Neural cell (in vitro differentiated cells): ENCODE results near the gene MAGI2. TPM values are rescaled to one million over a fixed set of nuclear protein-coding genes. Genes with fewer than 3 reads are reported as not detected.

ENCODE experiments used
- H2AFZ ChIP-seq: fragments of 200-600, 300-800 bp; sonication (generic), shearing (Covaris generic); 2 replicates; pipeline ENCODE4 v1.6.0; 2014; ENCODE audit warnings: low read depth, mild to moderate bottlenecking, antibody characterized with exemption, low read length, moderate library complexity
- H3F3A ChIP-seq: fragments of 200-600 bp; shearing (Covaris generic); 2 replicates; pipeline ENCODE4 v1.6.1; 2016; ENCODE audit warnings: mild to moderate bottlenecking, moderate library complexity, mixed read lengths, antibody characterized with exemption, low read length; ENCODE audit not compliant: insufficient read depth, poor library complexity, severe bottlenecking
- H3K27ac ChIP-seq: fragments of 200-600, 300-800 bp; sonication (generic), shearing (Covaris generic); 2 replicates; pipeline ENCODE4 v1.5.1; 2014; ENCODE audit warnings: mild to moderate bottlenecking, low read length, moderate library complexity
- H3K27me3 ChIP-seq: fragments of 300-800, 200-600 bp; sonication (generic), shearing (Covaris generic); 2 replicates; pipeline ENCODE4 v1.6.0; 2014; ENCODE audit warnings: mild to moderate bottlenecking, low read depth, low read length, moderate library complexity; ENCODE audit not compliant: insufficient read depth
- H3K36me3 ChIP-seq: fragments of 300-800, 200-600 bp; sonication (generic), shearing (Covaris generic); 2 replicates; pipeline ENCODE4 v1.5.1; 2014; ENCODE audit warnings: mild to moderate bottlenecking, antibody characterized with exemption, low read length, moderate library complexity; ENCODE audit not compliant: insufficient read depth
- H3K4me2 ChIP-seq: fragments of 300-800, 200-600 bp; sonication (generic), shearing (Covaris generic); 2 replicates; pipeline ENCODE4 v1.6.0; 2014; ENCODE audit warnings: mild to moderate bottlenecking, low read length
- H3K4me3 ChIP-seq: fragments of 300-800, 200-600 bp; sonication (generic), shearing (Covaris generic); 2 replicates; pipeline ENCODE4 v1.5.1; 2014; ENCODE audit warnings: mild to moderate bottlenecking, low read length, moderate library complexity
- H3K79me2 ChIP-seq: fragments of 200-600 bp; shearing (Covaris generic); replicated peaks from 2 replicates; pipeline ENCODE4 v1.6.0; 2014; ENCODE audit warnings: mild to moderate bottlenecking, low read length, moderate library complexity; ENCODE audit not compliant: insufficient read depth
- H3K9ac ChIP-seq: fragments of 300-800, 200-600 bp; sonication (generic), shearing (Covaris generic); 2 replicates; pipeline ENCODE4 v1.6.1; 2016; ENCODE audit warnings: mild to moderate bottlenecking, low read length, mixed read lengths
- H3K9me2 ChIP-seq: fragments of 200-600 bp; shearing (Covaris generic); 2 replicates; pipeline ENCODE4 v1.6.1; 2016; ENCODE audit warnings: mild to moderate bottlenecking, low read length, mixed read lengths; ENCODE audit not compliant: insufficient read depth
- H3K9me3 ChIP-seq: fragments of 200-600, 300-800 bp; sonication (generic), shearing (Covaris generic); 2 replicates; pipeline ENCODE4 v1.6.1; 2016; ENCODE audit warnings: mild to moderate bottlenecking, mixed run types, low read length, moderate library complexity, mixed read lengths
- H4K20me1 ChIP-seq: fragments of 200-600 bp; shearing (Covaris generic); 2 replicates; pipeline ENCODE4 v1.6.1; 2016; ENCODE audit warnings: mild to moderate bottlenecking, mixed run types; ENCODE audit not compliant: insufficient read depth
- CTCF ChIP-seq: fragments of 450-650 bp; IDR thresholded peaks from 2 replicates; pipeline ENCODE4 v1.5.1; 2014; ENCODE audit warnings: antibody characterized with exemption, mild to moderate bottlenecking, moderate library complexity; ENCODE audit not compliant: poor library complexity, severe bottlenecking
- EP300 ChIP-seq: fragments of 450-650 bp; conservative IDR thresholded peaks from 2 replicates; pipeline ENCODE4 v1.6.1; 2014; ENCODE audit warnings: antibody characterized with exemption, mild to moderate bottlenecking, moderate library complexity; ENCODE audit not compliant: poor library complexity, severe bottlenecking
- EZH2 ChIP-seq: fragments of 200-600, 300-800 bp; shearing (Covaris generic), sonication (generic); IDR thresholded peaks from 2 replicates; pipeline ENCODE4 v1.6.1; 2014; ENCODE audit warnings: antibody characterized with exemption, low read length, borderline replicate concordance, mild to moderate bottlenecking; ENCODE audit not compliant: insufficient read depth, poor library complexity, severe bottlenecking
- MXI1 ChIP-seq: fragments of 450-650 bp; conservative IDR thresholded peaks from 2 replicates; pipeline ENCODE4 v1.6.1; 2014; ENCODE audit warnings: antibody characterized with exemption, mild to moderate bottlenecking; ENCODE audit not compliant: poor library complexity, severe bottlenecking
- POLR2AphosphoS5 ChIP-seq: IDR thresholded peaks from 2 replicates; pipeline ENCODE4 v1.6.1; 2012
- RAD21 ChIP-seq: fragments of 450-650 bp; conservative IDR thresholded peaks from 2 replicates; pipeline ENCODE4 v1.6.1; 2014; ENCODE audit warnings: antibody characterized with exemption, mild to moderate bottlenecking, moderate library complexity
- REST ChIP-seq: IDR thresholded peaks from 2 replicates; pipeline ENCODE4 v1.6.1; 2012; ENCODE audit warnings: borderline replicate concordance
- SMC3 ChIP-seq: fragments of 450-650 bp; conservative IDR thresholded peaks from 2 replicates; pipeline ENCODE4 v1.6.1; 2014; ENCODE audit warnings: antibody characterized with exemption, mild to moderate bottlenecking, moderate library complexity; ENCODE audit not compliant: poor library complexity
- TAF1 ChIP-seq: IDR thresholded peaks from 2 replicates; pipeline ENCODE4 v1.6.1; 2012; ENCODE audit warnings: low read depth
- polyA plus RNA-seq: library from polyadenylated mRNA; depleted of rRNA; stranded (reverse); fragments of >200 nt; gene quantifications from 2 replicates; pipeline ENCODE4 v1.2.3, GENCODE V29; 2014

Gene MAGI2
- polyA plus RNA-seq, 1 donor from 2014 or later = 19.3 TPM

GRCh38 chr7:79452495-79453265 lies 787 bp downstream of the MAGI2 start:
- Histone ChIP-seq H3F3A (no peaks in the 10 kb centered on the region), H3K9me3 (no peaks in the 10 kb centered on the region), H2AFZ (peak overlapping the region; percentile 48), H3K9ac (peak overlapping the region; percentile 70), H3K27me3 (peaks cover 35% of the 10 kb centered on the region), H3K4me3 (peak overlapping the region; percentile 86), H3K9me2 (no peaks in the 10 kb centered on the region), H3K36me3 (no peaks in the 10 kb centered on the region), H4K20me1 (no peaks in the 10 kb centered on the region), H3K4me2 (peak overlapping the region; percentile 69), H3K79me2 (no peaks in the 10 kb centered on the region), H3K27ac (no peak overlapping the region)
- no peak for TF ChIP-seq EZH2
- TF ChIP-seq MXI1 = no peak
- no peak for TF ChIP-seq TAF1

GRCh38 chr7:79452032-79452494 lies 1.4 kb downstream of the MAGI2 start:
- peak overlapping the region; percentile 69 for H3K4me2 ChIP-seq
- H3F3A ChIP-seq = no peaks in the 10 kb centered on the region
- no peaks in the 10 kb centered on the region for H3K79me2 ChIP-seq
- H2AFZ ChIP-seq = no peak overlapping the region
- peaks cover 35% of the 10 kb centered on the region for H3K27me3 ChIP-seq
- H3K9me3 ChIP-seq = no peaks in the 10 kb centered on the region
- peak overlapping the region; percentile 86 for H3K4me3 ChIP-seq
- no peak for TF ChIP-seq REST
- no peak for TF ChIP-seq RAD21
- no peak for TF ChIP-seq EP300
- no peak for TF ChIP-seq SMC3
- no peak for TF ChIP-seq EZH2
- no peak for TF ChIP-seq MXI1
- TF ChIP-seq TAF1 = no peak
- no peak for TF ChIP-seq CTCF
- no peak for TF ChIP-seq POLR2AphosphoS5
- no peaks in the 10 kb centered on the region for H3K36me3 ChIP-seq
- peak overlapping the region; percentile 70 for H3K9ac ChIP-seq
- no peak overlapping the region for H3K27ac ChIP-seq
- H4K20me1 ChIP-seq = no peaks in the 10 kb centered on the region
- no peaks in the 10 kb centered on the region for H3K9me2 ChIP-seq
